Erythroblast (primary cell): Measurements from ENCODE around the gene THSD4.

Experiments
- GATA1 ChIP-seq: IDR thresholded peaks from 2 replicates; pipeline ENCODE4 v1.6.1; 2011; ENCODE audit warnings: low read depth, mild to moderate bottlenecking, control low read depth, low read length, moderate library complexity
- POLR2A ChIP-seq: IDR thresholded peaks from 2 replicates; pipeline ENCODE4 v1.6.1; 2011; ENCODE audit warnings: mild to moderate bottlenecking, low read length

DNA sequence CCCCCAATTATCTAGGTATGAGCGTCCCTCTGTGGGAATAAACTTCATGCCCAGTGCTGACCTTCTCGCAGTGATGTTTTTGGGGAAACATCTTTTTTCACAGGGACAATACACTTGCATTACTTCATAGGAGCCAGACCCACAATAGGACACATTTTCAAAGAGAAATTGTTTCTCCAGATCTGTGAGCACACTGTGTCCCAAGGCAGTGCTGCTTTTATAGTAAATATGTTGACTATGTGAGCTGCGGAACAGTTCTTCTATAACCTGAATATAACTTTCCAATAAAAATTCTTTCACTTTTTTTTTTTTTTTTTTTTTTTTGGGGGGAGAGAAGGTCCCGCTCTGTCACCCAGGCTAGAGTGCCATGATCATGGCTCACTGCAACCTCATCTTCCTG is 17.4 kb upstream of the THSD4 start:
- TF ChIP-seq POLR2A (no peak), GATA1 (no peak)
